SHP77 treated with DMSO at 0.1 percent for 48 hours (cell line): ENCODE data around the gene MND1.

Experiments
- DNase-seq: peaks from one replicate; lab custom pipeline; 2025; lab: John Stamatoyannopoulos, UW

MND1 gene

GRCh38 chr4:153344131-153345011 lies at the start of gene MND1:
MND1 (plus strand) TSS chr4:153344688; CDS start chr4:153344738, 50 bp downstream.
- DNase-seq: peak; percentile 14

- no peak for DNase-seq
Measured at GRCh38 chr4:153295131-153295755, 49.2 kb upstream of the MND1 start.

GRCh38 chr4:153296040-153296823 lies 48.3 kb upstream of the MND1 start:
- DNase-seq: no peak

- no peak for DNase-seq
Measured at GRCh38 chr4:153297116-153297515, 47.4 kb upstream of the MND1 start.

- DNase-seq: no peak
Measured at GRCh38 chr4:153310793-153311192, 33.7 kb upstream of the MND1 start.

GRCh38 chr4:153314915-153315314 lies 29.6 kb upstream of the MND1 start:
- DNase-seq: no peak

GRCh38 chr4:153318696-153319320 lies 25.7 kb upstream of the MND1 start:
- no peak for DNase-seq

- no peak for DNase-seq
Measured at GRCh38 chr4:153322791-153323190, 21.7 kb upstream of the MND1 start.

- no peak for DNase-seq
Measured at GRCh38 chr4:153324046-153324445, 20.4 kb upstream of the MND1 start.

- DNase-seq: no peak
Measured at GRCh38 chr4:153325558-153325957, 18.9 kb upstream of the MND1 start.

GRCh38 chr4:153326513-153326912 lies 18.0 kb upstream of the MND1 start:
- DNase-seq: no peak

- DNase-seq: no peak
Measured at GRCh38 chr4:153327247-153327646, 17.2 kb upstream of the MND1 start.

GRCh38 chr4:153332936-153333335 lies 11.6 kb upstream of the MND1 start:
- DNase-seq: no peak

- no peak for DNase-seq
Measured at GRCh38 chr4:153333874-153334273, 10.6 kb upstream of the MND1 start.

- DNase-seq: no peak
Measured at GRCh38 chr4:153335665-153336064, 8.8 kb upstream of the MND1 start.

- DNase-seq: no peak
Measured at GRCh38 chr4:153337686-153338085, 6.8 kb upstream of the MND1 start.

- no peak for DNase-seq
Measured at GRCh38 chr4:153341575-153342090, 2.9 kb upstream of the MND1 start.

- DNase-seq: no peak
Measured at GRCh38 chr4:153342751-153343552, 1.5 kb upstream of the MND1 start.

GRCh38 chr4:153345012-153345981 lies 809 bp downstream of the MND1 start:
- no peak for DNase-seq

- no peak for DNase-seq
Measured at GRCh38 chr4:153346031-153346430, 1.5 kb downstream of the MND1 start.
